OCI-LY3 (cell line): ENCODE measurements around the gene STRA8.

ENCODE experiments used
- CTCF ChIP-seq: fragments of 200-600, 300-600 bp; sonication (generic); IDR thresholded peaks from 2 replicates; pipeline ENCODE4 v1.5.1; 2014; ENCODE audit warnings: antibody characterized with exemption, low read length, low read depth
- EZH2phosphoT487 ChIP-seq: fragments of 200-600 bp; shearing (Covaris generic); IDR thresholded peaks from 2 replicates; pipeline ENCODE4 v1.6.1; 2018; ENCODE audit warnings: antibody characterized with exemption, mixed run types, low read depth

- no peak for TF ChIP-seq EZH2phosphoT487
- TF ChIP-seq CTCF = no peak
Measured at GRCh38 chr7:135201350-135201749, 32.3 kb upstream of the STRA8 start.
